H1 (cell line): ENCODE measurements around the gene RCAN2. TPM values are rescaled to one million over a fixed set of nuclear protein-coding genes. Genes with fewer than 3 reads are reported as not detected.

Source experiments
- CTCF ChIA-PET: fragments of 300-600 bp; sonication (Branson Sonifier 250); formaldehyde crosslinking; loops from one replicate; lab custom pipeline; 2021; ENCODE audit not compliant: partially characterized antibody; lab: Charles Lee
- POLR2A ChIA-PET: fragments of 300-600 bp; sonication (Branson Sonifier 250); formaldehyde crosslinking; loops from one replicate; lab custom pipeline; 2021; ENCODE audit warnings: inconsistent platforms; ENCODE audit not compliant: partially characterized antibody; lab: Charles Lee
- DNase-seq, 2 experiments: peaks; one replicate each; pipeline versions ENCODE4 v3.0.0 to v3.0.0-alpha.2; 2010 to 2022; ENCODE audit warnings: low spot score in 2 of 2, low read depth in 1 of 2, mixed read lengths in 1 of 2
- FAIRE-seq: peaks from 2 replicates; lab custom pipeline; 2011; peaks lifted over from hg19 to GRCh38; lab: Jason Lieb, UNC
- H2AFZ ChIP-seq: 2 replicates; pipeline ENCODE4 v1.8.1; 2012; ENCODE audit warnings: low read length, inconsistent platforms
- H2AK5ac ChIP-seq: 2 replicates; pipeline ENCODE4 v1.6.1; 2013; ENCODE audit warnings: low read depth, low read length
- H2BK120ac ChIP-seq: replicated peaks from 2 replicates; pipeline ENCODE3; 2013; ENCODE audit warnings: low read depth, low read length, inconsistent platforms
- H2BK12ac ChIP-seq: 2 replicates; pipeline ENCODE4 v1.6.1; 2013; ENCODE audit warnings: low read depth, low read length
- H2BK15ac ChIP-seq: 2 replicates; pipeline ENCODE4 v1.6.1; 2013; ENCODE audit warnings: low read length
- H2BK20ac ChIP-seq: 2 replicates; pipeline ENCODE4 v1.6.1; 2013; ENCODE audit warnings: low read length
- H2BK5ac ChIP-seq: 2 replicates; pipeline ENCODE4 v1.6.1; 2013; ENCODE audit warnings: low read depth, low read length
- H3K14ac ChIP-seq: 2 replicates; pipeline ENCODE4 v1.6.1; 2013; ENCODE audit warnings: inconsistent platforms; ENCODE audit not compliant: insufficient read length
- H3K18ac ChIP-seq: 2 replicates; pipeline ENCODE4 v1.6.1; 2013; ENCODE audit warnings: low read length; ENCODE audit errors: extremely low read depth
- H3K23ac ChIP-seq: 2 replicates; pipeline ENCODE4 v1.6.1; 2013; ENCODE audit warnings: inconsistent platforms; ENCODE audit not compliant: insufficient read length
- H3K23me2 ChIP-seq: 2 replicates; pipeline ENCODE4 v1.6.1; 2013; ENCODE audit warnings: low read depth, low read length
- H3K27ac ChIP-seq: 2 replicates; pipeline ENCODE4 v1.6.1; 2011; ENCODE audit warnings: low read depth, low read length, inconsistent platforms
- H3K27me3 ChIP-seq, 4 experiments: replicated peaks in 1 of 4; 1 replicate in 1 of 4; 2 replicates in 3 of 4; pipeline versions ENCODE4 v1.6.1 to v1.8.1; 2011 to 2013; ENCODE audit warnings: low read length in 3 of 4, mild to moderate bottlenecking in 3 of 4, inconsistent platforms in 2 of 4, mixed read lengths in 2 of 4, moderate library complexity in 1 of 4; ENCODE audit not compliant: control insufficient read depth in 3 of 4, insufficient read depth in 3 of 4; ENCODE audit errors: extremely low read depth in 1 of 4
- H3K36me3 ChIP-seq, 4 experiments: 2 replicates each; pipeline versions ENCODE4 v1.6.1 to v1.8.1; 2011 to 2013; ENCODE audit warnings: mild to moderate bottlenecking in 4 of 4, low read length in 3 of 4, moderate library complexity in 2 of 4, control low read depth in 1 of 4, inconsistent platforms in 1 of 4; ENCODE audit not compliant: insufficient read depth in 4 of 4, control insufficient read depth in 2 of 4
- H3K4ac ChIP-seq: replicated peaks from 2 replicates; pipeline ENCODE3; 2013; ENCODE audit warnings: low read length, low read depth, mixed read lengths, inconsistent platforms; ENCODE audit not compliant: insufficient read length
- H3K4me1 ChIP-seq, 4 experiments: replicated peaks in 1 of 4; 1 replicate in 1 of 4; 2 replicates in 3 of 4; pipeline versions ENCODE4 v1.6.1 to v1.8.1; 2011 to 2013; ENCODE audit warnings: low read length in 3 of 4, inconsistent platforms in 2 of 4, mixed read lengths in 1 of 4; ENCODE audit not compliant: insufficient read depth in 4 of 4, control insufficient read depth in 3 of 4
- H3K4me2 ChIP-seq, 2 experiments: 2 replicates each; pipeline versions ENCODE4 v1.6.1 to v1.8.1; 2011 to 2013; ENCODE audit warnings: low read depth in 2 of 2, low read length in 2 of 2, control low read depth in 1 of 2, inconsistent platforms in 1 of 2, mild to moderate bottlenecking in 1 of 2; ENCODE audit not compliant: insufficient read depth in 1 of 2
- H3K4me3 ChIP-seq, 4 experiments: fragments of 200-600, 300-600 bp in 1 of 4; sonication (generic), shearing (Covaris generic), sonication (Bioruptor Twin) in 1 of 4; 2 replicates each; pipeline versions ENCODE4 v1.5.1 to v1.8.1; 2011 to 2016; ENCODE audit warnings: low read length in 4 of 4, low read depth in 3 of 4, control low read depth in 2 of 4, inconsistent platforms in 2 of 4, mild to moderate bottlenecking in 2 of 4, mixed read lengths in 1 of 4, moderate library complexity in 1 of 4; ENCODE audit not compliant: insufficient read depth in 2 of 4; ENCODE audit errors: extremely low read depth in 1 of 4
- H3K56ac ChIP-seq: replicated peaks from 2 replicates; pipeline ENCODE3; 2013; ENCODE audit warnings: low read depth, mild to moderate bottlenecking, mixed read lengths, low read length, inconsistent platforms; ENCODE audit not compliant: insufficient read length
- H3K79me1 ChIP-seq: 2 replicates; pipeline ENCODE4 v1.6.1; 2013; ENCODE audit warnings: low read depth, low read length, control low read depth
- H3K79me2 ChIP-seq, 2 experiments: 2 replicates each; pipeline versions ENCODE4 v1.6.1 to v1.8.1; 2012 to 2013; ENCODE audit warnings: low read length in 2 of 2, mild to moderate bottlenecking in 2 of 2, inconsistent platforms in 1 of 2; ENCODE audit not compliant: insufficient read depth in 2 of 2, control insufficient read depth in 1 of 2
- H3K9ac ChIP-seq, 4 experiments: replicated peaks in 1 of 4; 1 replicate in 1 of 4; 2 replicates in 3 of 4; pipeline versions ENCODE4 v1.6.1 to v1.8.1; 2011 to 2013; ENCODE audit warnings: low read depth in 3 of 4, low read length in 3 of 4, control low read depth in 2 of 4, mild to moderate bottlenecking in 2 of 4, moderate library complexity in 2 of 4, inconsistent platforms in 1 of 4; ENCODE audit errors: extremely low read depth in 1 of 4
- H3K9me3 ChIP-seq, 2 experiments: 2 replicates each; pipeline versions ENCODE4 v1.6.1 to v1.8.1; 2012 to 2013; ENCODE audit warnings: mild to moderate bottlenecking in 2 of 2, moderate library complexity in 2 of 2, control low read depth in 1 of 2, inconsistent platforms in 1 of 2, low read depth in 1 of 2, low read length in 1 of 2, mixed read lengths in 1 of 2; ENCODE audit not compliant: insufficient read depth in 2 of 2
- H4K20me1 ChIP-seq, 2 experiments: replicated peaks in 1 of 2; 2 replicates each; pipeline versions ENCODE3 to v1.8.1; 2011 to 2013; ENCODE audit warnings: inconsistent platforms in 2 of 2, low read length in 2 of 2, mild to moderate bottlenecking in 1 of 2; ENCODE audit not compliant: insufficient read depth in 2 of 2, control insufficient read depth in 1 of 2
- H4K5ac ChIP-seq: 2 replicates; pipeline ENCODE4 v1.6.1; 2013; ENCODE audit warnings: low read length, low read depth, mixed read lengths, inconsistent platforms; ENCODE audit not compliant: insufficient read length
- H4K8ac ChIP-seq: 2 replicates; pipeline ENCODE4 v1.8.0; 2013; ENCODE audit warnings: mild to moderate bottlenecking, moderate library complexity, low read length, inconsistent platforms; ENCODE audit not compliant: insufficient read depth; ENCODE audit errors: extremely low read depth
- H4K91ac ChIP-seq: replicated peaks from 2 replicates; pipeline ENCODE3; 2013; ENCODE audit warnings: low read length, mixed read lengths, inconsistent platforms; ENCODE audit not compliant: insufficient read length
- ASH2L ChIP-seq: fragments of 200-600, 300-600 bp; sonication (generic); IDR thresholded peaks from one replicate; pipeline ENCODE4 v1.7.1; 2017; ENCODE audit warnings: low read length
- CHD1 ChIP-seq: IDR thresholded peaks from 2 replicates; pipeline ENCODE4 v1.6.1; 2012; ENCODE audit warnings: low read depth, low read length, improper control_type of control experiment
- EZH2 ChIP-seq: fragments of 200-600 bp; sonication (generic); IDR thresholded peaks from 2 replicates; pipeline ENCODE4 v1.7.1; 2012; ENCODE audit warnings: low read depth, mild to moderate bottlenecking, moderate library complexity, low read length, inconsistent platforms; ENCODE audit not compliant: severe bottlenecking
- GTF2F1 ChIP-seq: IDR thresholded peaks from 2 replicates; pipeline ENCODE4 v1.6.1; 2012; ENCODE audit warnings: low read depth, low read length, improper control_type of control experiment, borderline replicate concordance
- KDM4A ChIP-seq: IDR thresholded peaks from one replicate; pipeline ENCODE4 v1.7.1; 2012; ENCODE audit warnings: low read depth, mild to moderate bottlenecking, moderate library complexity, low read length, inconsistent platforms; ENCODE audit not compliant: severe bottlenecking
- PHF8 ChIP-seq: fragments of 200-600 bp; sonication (generic); conservative IDR thresholded peaks from 2 replicates; pipeline ENCODE4 v1.7.1; 2012; ENCODE audit warnings: low read depth, mild to moderate bottlenecking, inconsistent platforms, low read length, moderate library complexity
- POLR2A ChIP-seq, 2 experiments: IDR thresholded peaks; 1 replicate in 1 of 2; 2 replicates in 1 of 2; pipeline ENCODE4 v1.6.1; 2011; ENCODE audit warnings: low read depth in 2 of 2, low read length in 2 of 2, mild to moderate bottlenecking in 2 of 2; ENCODE audit errors: control extremely low read depth in 1 of 2
- POU5F1 ChIP-seq: IDR thresholded peaks from 2 replicates; pipeline ENCODE4 v1.6.1; 2011; ENCODE audit warnings: low read depth, mild to moderate bottlenecking, low read length, moderate library complexity
- TAF7 ChIP-seq: optimal IDR thresholded peaks from 2 replicates; pipeline ENCODE3; 2011; ENCODE audit warnings: low read depth, mild to moderate bottlenecking, inconsistent platforms, low read length, moderate library complexity, borderline replicate concordance
- WGBS, 2 experiments: shearing (Covaris generic) in 1 of 2; methylation state at CpG; one replicate each; pipeline versions ENCODE4 v1.1.6 to v1.1.7; 2013 to 2015; ENCODE audit warnings: low lambda C conversion rate in 2 of 2, mixed read lengths in 2 of 2, inconsistent platforms in 1 of 2, low coverage in 1 of 2, missing lambda C conversion rate in 1 of 2; ENCODE audit not compliant: insufficient replicate concordance in 2 of 2, insufficient coverage in 1 of 2, insufficient read length in 1 of 2; ENCODE audit errors: extremely low coverage in 1 of 2, missing lambda C conversion rate in 1 of 2; 5-methylcytosine and 5-hydroxymethylcytosine counted together
- polyA plus RNA-seq, 7 experiments: library from polyadenylated mRNA; depleted of rRNA in 3 of 7; stranded (reverse) in 5 of 7; unstranded in 2 of 7; fragments of >200 nt in 5 of 7; fragments of 200-250 nt in 2 of 7; gene quantifications; 1 replicate in 5 of 7; 2 replicates in 1 of 7; 4 replicates in 1 of 7; pipeline versions ENCODE4 v1.2.1 to v1.2.3, GENCODE V29; 2011 to 2013; ENCODE audit warnings: missing spikeins in 2 of 7, mixed read lengths in 2 of 7
- total RNA-seq: library from RNA; stranded (reverse); fragmentation: NEBNext Ultra II Directional; extraction: Animal tissue kit (Norgen Biotek cat#: 25700); gene quantifications from 2 replicates; pipeline ENCODE4 v1.2.1, GENCODE V29; 2021

The RCAN2 gene
- total and polyA plus RNA-seq, 2 of the 8 experiments (the other 6 are each of a cell fraction or from before 2014, with no cell fraction given): 5.0 to 8.5 TPM

GRCh38 chr6:46376562-46377061 lies 114.6 kb downstream of the RCAN2 start:
- no peak overlapping the region for H3K9ac ChIP-seq
- POLR2A ChIA-PET: no interaction called here
- no peak for DNase-seq
- no peak overlapping the region for H4K8ac ChIP-seq
- H4K91ac ChIP-seq: no peak overlapping the region
- no peak overlapping the region for H2AFZ ChIP-seq
- H3K79me1 ChIP-seq: no peaks in the 10 kb centered on the region
- no peak overlapping the region for H3K27ac ChIP-seq
- H3K4me3 ChIP-seq: no peak overlapping the region
- TF ChIP-seq ASH2L: no peak
- no peak for TF ChIP-seq PHF8
- TF ChIP-seq TAF7: no peak
- TF ChIP-seq GTF2F1: no peak
- TF ChIP-seq KDM4A: no peak
- TF ChIP-seq CHD1: no peak
- no peak for TF ChIP-seq POLR2A (IDR thresholded peaks at IDR 0.05; ENCODE audit: control extremely low read depth in 1 of 2, low read depth in 2 of 2, low read length in 2 of 2)
- TF ChIP-seq EZH2: no peak
- no peak for TF ChIP-seq POU5F1
- TF ChIP-seq, all 59 proteins: peak for 0
- no peaks in the 10 kb centered on the region for H3K9me3 ChIP-seq
- 0 out of 7 replicates have a peak, but pooled peaks cover 0 to 3% (median 0%) of the 10 kb centered on the region in 4 experiments for H3K4me1 ChIP-seq
- no peak for FAIRE-seq
- H2BK20ac ChIP-seq: no peak overlapping the region
- WGBS, 2 experiments: 93% methylated on average over 7 of the region's 7 CpGs; no CpG with 5 or more reads in 1 of the 2 experiments
- H4K20me1 ChIP-seq: peaks cover 0 to 1% of the 10 kb centered on the region in 2 experiments
- H3K23ac ChIP-seq: no peak overlapping the region
- no peak overlapping the region for H2BK15ac ChIP-seq
- H3K36me3 ChIP-seq: no peaks in the 10 kb centered on the region
- no peak overlapping the region for H3K14ac ChIP-seq
- H2BK12ac ChIP-seq: no peak overlapping the region
- H3K23me2 ChIP-seq: no peaks in the 10 kb centered on the region
- H3K56ac ChIP-seq: no peak overlapping the region
- H2BK120ac ChIP-seq: no peak overlapping the region
- no peak overlapping the region for H2BK5ac ChIP-seq
- no peak overlapping the region for H3K4me2 ChIP-seq
- H3K4ac ChIP-seq: no peak overlapping the region
- H4K5ac ChIP-seq: no peak overlapping the region
- no peaks in the 10 kb centered on the region for H3K79me2 ChIP-seq
- no peak overlapping the region for H2AK5ac ChIP-seq
- no peak overlapping the region for H3K18ac ChIP-seq
- H3K27me3 ChIP-seq: no peaks in the 10 kb centered on the region
- CTCF ChIA-PET: interaction anchor here (0.9 kb wide), 1 partner anchor 286 kb away, joined by 3 read pairs; no protein-coding TSS in a partner anchor
